ENCODE data around the gene NR5A2.
A peak's percentile ranks its signal among the peaks of the same experiment; 100 is the strongest.

NR5A2 gene

GRCh38 chr1:200128944-200129879, 101.7 kb downstream of the NR5A2 start:
- DNase-seq = no peak

GRCh38 chr1:200130552-200130951, 103.0 kb downstream of the NR5A2 start:
- no peak for DNase-seq

GRCh38 chr1:200131551-200132125, 104.1 kb downstream of the NR5A2 start:
- no peak for DNase-seq

GRCh38 chr1:200133123-200133522, 105.6 kb downstream of the NR5A2 start:
- no peak for DNase-seq

- DNase-seq = no peak
These were observed 106.6 kb downstream of the NR5A2 start for GRCh38 chr1:200134116-200134515.

GRCh38 chr1:200136384-200136783, 108.9 kb downstream of the NR5A2 start:
- DNase-seq = no peak

- DNase-seq = peak; percentile 67
These were observed 112.2 kb downstream of the NR5A2 start for GRCh38 chr1:200139661-200140250.

GRCh38 chr1:200143347-200143746, 115.8 kb downstream of the NR5A2 start:
- DNase-seq = no peak

GRCh38 chr1:200146100-200146499, 118.6 kb downstream of the NR5A2 start:
- no peak for DNase-seq

GRCh38 chr1:200147094-200147493, 119.6 kb downstream of the NR5A2 start:
- no peak for DNase-seq

- no peak for DNase-seq
These were observed 120.2 kb downstream of the NR5A2 start for GRCh38 chr1:200147742-200148141.

GRCh38 chr1:200150006-200150405, 122.5 kb downstream of the NR5A2 start:
- DNase-seq = no peak

GRCh38 chr1:200150721-200151120, 123.2 kb downstream of the NR5A2 start:
- DNase-seq = peak; percentile 40

GRCh38 chr1:200152336-200152735, 124.8 kb downstream of the NR5A2 start:
- no peak for DNase-seq

GRCh38 chr1:200153277-200154055, 126.0 kb downstream of the NR5A2 start:
- no peak for DNase-seq

GRCh38 chr1:200154069-200154767, 126.7 kb downstream of the NR5A2 start:
- no peak for DNase-seq

GRCh38 chr1:200157715-200158114, 130.2 kb downstream of the NR5A2 start:
- DNase-seq = no peak

GRCh38 chr1:200161801-200162200, 134.3 kb downstream of the NR5A2 start:
- no peak for DNase-seq

- no peak for DNase-seq
These were observed 134.7 kb downstream of the NR5A2 start for GRCh38 chr1:200162258-200162657.

GRCh38 chr1:200162877-200163276, 135.4 kb downstream of the NR5A2 start:
- no peak for DNase-seq

- no peak for DNase-seq
These were observed 136.4 kb downstream of the NR5A2 start for GRCh38 chr1:200163911-200164310.

All from fibroblast of skin of abdomen (primary cell).